Stomach (tissue), 4 donors: Measurements from ENCODE around the gene ATP6V1G2.

ENCODE experiments used
- POLR2A ChIP-seq, 4 donors: fragments of 450-650 bp; IDR thresholded peaks; one replicate each; pipeline ENCODE4 v1.6.1; 2016; ENCODE audit warnings: antibody characterized with exemption in 4 of 4, control low read depth in 2 of 4, mild to moderate bottlenecking in 1 of 4, moderate library complexity in 1 of 4
- POLR2AphosphoS5 ChIP-seq, 3 donors: sonication (generic); formaldehyde crosslinking; IDR thresholded peaks; one replicate each; pipeline ENCODE4 v1.6.1; 2016; ENCODE audit warnings: antibody characterized with exemption in 3 of 3
- TF ChIP-seq, protein P1 (sequence below), 7 experiments: fragments of 450-650 bp in 4 of 7; fragments of 200-600 bp in 3 of 7; sonication (generic) in 3 of 7; IDR thresholded peaks; one replicate each; pipeline ENCODE4 v1.5.1; 2016 to 2019; ENCODE audit warnings: antibody characterized with exemption in 7 of 7, control low read depth in 2 of 7, mild to moderate bottlenecking in 1 of 7

DNA sequence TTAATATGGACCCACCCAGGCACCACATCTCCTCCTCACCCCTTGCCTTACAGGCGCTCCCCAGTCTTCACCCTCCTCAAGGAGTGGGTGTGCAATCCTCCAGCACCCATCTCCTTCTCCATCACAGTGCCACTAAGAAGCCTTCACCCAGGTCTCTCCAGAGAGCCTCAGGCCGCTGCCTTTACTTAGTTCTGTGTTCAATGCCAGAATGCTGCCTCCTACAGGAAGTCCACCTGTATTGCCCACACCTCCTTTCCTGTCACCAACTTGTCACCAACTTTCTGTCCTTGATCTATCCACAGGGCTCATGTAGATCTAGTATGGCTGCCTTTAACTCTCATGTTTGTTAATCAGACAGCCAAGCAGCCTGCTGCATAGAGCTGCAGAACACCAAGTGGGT is 39.1 kb upstream of the ATP6V1G2 start:
- TF ChIP-seq, protein P1, sequence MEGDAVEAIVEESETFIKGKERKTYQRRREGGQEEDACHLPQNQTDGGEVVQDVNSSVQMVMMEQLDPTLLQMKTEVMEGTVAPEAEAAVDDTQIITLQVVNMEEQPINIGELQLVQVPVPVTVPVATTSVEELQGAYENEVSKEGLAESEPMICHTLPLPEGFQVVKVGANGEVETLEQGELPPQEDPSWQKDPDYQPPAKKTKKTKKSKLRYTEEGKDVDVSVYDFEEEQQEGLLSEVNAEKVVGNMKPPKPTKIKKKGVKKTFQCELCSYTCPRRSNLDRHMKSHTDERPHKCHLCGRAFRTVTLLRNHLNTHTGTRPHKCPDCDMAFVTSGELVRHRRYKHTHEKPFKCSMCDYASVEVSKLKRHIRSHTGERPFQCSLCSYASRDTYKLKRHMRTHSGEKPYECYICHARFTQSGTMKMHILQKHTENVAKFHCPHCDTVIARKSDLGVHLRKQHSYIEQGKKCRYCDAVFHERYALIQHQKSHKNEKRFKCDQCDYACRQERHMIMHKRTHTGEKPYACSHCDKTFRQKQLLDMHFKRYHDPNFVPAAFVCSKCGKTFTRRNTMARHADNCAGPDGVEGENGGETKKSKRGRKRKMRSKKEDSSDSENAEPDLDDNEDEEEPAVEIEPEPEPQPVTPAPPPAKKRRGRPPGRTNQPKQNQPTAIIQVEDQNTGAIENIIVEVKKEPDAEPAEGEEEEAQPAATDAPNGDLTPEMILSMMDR (IDR thresholded peaks at IDR 0.05) = peak in 1 of 7 experiments; percentile 20
- TF ChIP-seq POLR2AphosphoS5 (IDR thresholded peaks at IDR 0.05) (no peak), POLR2A (IDR thresholded peaks at IDR 0.05) (no peak)
